Measurements from ENCODE around the gene LMNTD2.

DNA sequence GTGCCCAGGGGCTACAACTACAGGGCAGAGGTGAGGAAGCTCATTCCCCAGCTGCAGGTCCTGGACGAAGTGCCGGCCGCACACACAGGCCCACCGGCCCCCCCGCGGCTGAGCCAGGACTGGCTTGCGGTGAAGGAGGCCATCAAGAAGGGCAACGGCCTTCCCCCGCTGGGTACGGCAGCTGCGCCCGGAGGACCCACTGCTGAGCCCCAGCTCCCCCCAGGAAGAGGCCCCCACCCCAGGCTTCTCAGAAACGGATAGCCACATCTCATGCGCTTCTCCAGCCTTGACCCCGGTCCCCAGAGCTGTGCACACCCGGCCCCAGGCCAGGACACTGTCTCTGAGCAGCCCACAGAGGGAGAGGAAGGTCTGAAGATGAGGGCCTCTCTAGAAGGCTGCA is 9.4 kb downstream of the LMNTD2 start:
- TF ChIP-seq, protein P1, sequence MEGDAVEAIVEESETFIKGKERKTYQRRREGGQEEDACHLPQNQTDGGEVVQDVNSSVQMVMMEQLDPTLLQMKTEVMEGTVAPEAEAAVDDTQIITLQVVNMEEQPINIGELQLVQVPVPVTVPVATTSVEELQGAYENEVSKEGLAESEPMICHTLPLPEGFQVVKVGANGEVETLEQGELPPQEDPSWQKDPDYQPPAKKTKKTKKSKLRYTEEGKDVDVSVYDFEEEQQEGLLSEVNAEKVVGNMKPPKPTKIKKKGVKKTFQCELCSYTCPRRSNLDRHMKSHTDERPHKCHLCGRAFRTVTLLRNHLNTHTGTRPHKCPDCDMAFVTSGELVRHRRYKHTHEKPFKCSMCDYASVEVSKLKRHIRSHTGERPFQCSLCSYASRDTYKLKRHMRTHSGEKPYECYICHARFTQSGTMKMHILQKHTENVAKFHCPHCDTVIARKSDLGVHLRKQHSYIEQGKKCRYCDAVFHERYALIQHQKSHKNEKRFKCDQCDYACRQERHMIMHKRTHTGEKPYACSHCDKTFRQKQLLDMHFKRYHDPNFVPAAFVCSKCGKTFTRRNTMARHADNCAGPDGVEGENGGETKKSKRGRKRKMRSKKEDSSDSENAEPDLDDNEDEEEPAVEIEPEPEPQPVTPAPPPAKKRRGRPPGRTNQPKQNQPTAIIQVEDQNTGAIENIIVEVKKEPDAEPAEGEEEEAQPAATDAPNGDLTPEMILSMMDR (IDR thresholded peaks at IDR 0.05; ENCODE audit: insufficient read depth, low read length): no peak
- TF ChIP-seq SPI1 (IDR thresholded peaks at IDR 0.05; ENCODE audit: borderline replicate concordance, low read depth): no peak
